Mesendoderm (in vitro differentiated cells): ENCODE results near the gene VASN.

ENCODE experiments used
- DNase-seq: peaks from one replicate; pipeline ENCODE4 v3.0.0; 2013
- H2AK5ac ChIP-seq: 2 replicates; pipeline ENCODE4 v1.6.1; 2013; ENCODE audit warnings: low read length, inconsistent platforms
- H2BK120ac ChIP-seq: 2 replicates; pipeline ENCODE4 v1.6.1; 2013; ENCODE audit warnings: low read depth, mild to moderate bottlenecking, low read length, moderate library complexity, mixed read lengths
- H2BK15ac ChIP-seq: replicated peaks from 2 replicates; pipeline ENCODE4 v1.6.1; 2013; ENCODE audit warnings: low read depth, mild to moderate bottlenecking, moderate library complexity
- H2BK5ac ChIP-seq: 2 replicates; pipeline ENCODE4 v1.6.1; 2013; ENCODE audit warnings: low read length, inconsistent platforms
- H3K18ac ChIP-seq: 2 replicates; pipeline ENCODE4 v1.6.1; 2013; ENCODE audit warnings: mild to moderate bottlenecking, low read length, mixed read lengths
- H3K23ac ChIP-seq: one replicate; pipeline ENCODE4 v1.6.1; 2013; ENCODE audit warnings: low read length
- H3K27ac ChIP-seq: 2 replicates; pipeline ENCODE4 v1.5.1; 2013; ENCODE audit warnings: low read depth, mild to moderate bottlenecking, inconsistent platforms, low read length, moderate library complexity
- H3K27me3 ChIP-seq: 2 replicates; pipeline ENCODE4 v1.6.1; 2013; ENCODE audit warnings: low read length, control low read depth, mild to moderate bottlenecking, inconsistent platforms; ENCODE audit not compliant: insufficient read depth, poor library complexity
- H3K36me3 ChIP-seq: 2 replicates; pipeline ENCODE4 v1.6.1; 2013; ENCODE audit warnings: low read length, inconsistent platforms; ENCODE audit not compliant: control insufficient read depth, insufficient read depth
- H3K4ac ChIP-seq: one replicate; pipeline ENCODE4 v1.6.1; 2013; ENCODE audit warnings: low read depth, mild to moderate bottlenecking, low read length, moderate library complexity
- H3K4me1 ChIP-seq: 2 replicates; pipeline ENCODE4 v1.6.1; 2013; ENCODE audit warnings: low read depth, low read length, inconsistent platforms; ENCODE audit not compliant: control insufficient read depth
- H3K4me2 ChIP-seq: 2 replicates; pipeline ENCODE4 v1.6.1; 2013; ENCODE audit warnings: low read length
- H3K4me3 ChIP-seq: 2 replicates; pipeline ENCODE4 v1.5.1; 2013; ENCODE audit warnings: mild to moderate bottlenecking, low read length
- H3K56ac ChIP-seq: one replicate; pipeline ENCODE4 v1.6.1; 2013; ENCODE audit warnings: low read length
- H3K79me1 ChIP-seq: 2 replicates; pipeline ENCODE4 v1.6.1; 2013; ENCODE audit warnings: low read length, inconsistent platforms
- H3K79me2 ChIP-seq: 2 replicates; pipeline ENCODE4 v1.6.1; 2013; ENCODE audit warnings: mild to moderate bottlenecking, low read length; ENCODE audit not compliant: control insufficient read depth, insufficient read depth
- H3K9ac ChIP-seq: 2 replicates; pipeline ENCODE4 v1.6.1; 2013; ENCODE audit warnings: low read length, inconsistent platforms
- H4K5ac ChIP-seq: one replicate; pipeline ENCODE4 v1.6.1; 2013; ENCODE audit warnings: low read length
- H4K8ac ChIP-seq: one replicate; pipeline ENCODE4 v1.6.1; 2013; ENCODE audit warnings: low read depth, mild to moderate bottlenecking, control low read depth, low read length, moderate library complexity
- WGBS: extraction: QIAGEN DNeasy Blood & Tissue Kit; methylation state at CpG from one replicate; pipeline ENCODE4 v1.1.7; 2013; ENCODE audit warnings: low lambda C conversion rate, missing lambda C conversion rate; ENCODE audit not compliant: insufficient coverage; ENCODE audit errors: extremely low coverage; 5-methylcytosine and 5-hydroxymethylcytosine counted together

VASN gene

DNA sequence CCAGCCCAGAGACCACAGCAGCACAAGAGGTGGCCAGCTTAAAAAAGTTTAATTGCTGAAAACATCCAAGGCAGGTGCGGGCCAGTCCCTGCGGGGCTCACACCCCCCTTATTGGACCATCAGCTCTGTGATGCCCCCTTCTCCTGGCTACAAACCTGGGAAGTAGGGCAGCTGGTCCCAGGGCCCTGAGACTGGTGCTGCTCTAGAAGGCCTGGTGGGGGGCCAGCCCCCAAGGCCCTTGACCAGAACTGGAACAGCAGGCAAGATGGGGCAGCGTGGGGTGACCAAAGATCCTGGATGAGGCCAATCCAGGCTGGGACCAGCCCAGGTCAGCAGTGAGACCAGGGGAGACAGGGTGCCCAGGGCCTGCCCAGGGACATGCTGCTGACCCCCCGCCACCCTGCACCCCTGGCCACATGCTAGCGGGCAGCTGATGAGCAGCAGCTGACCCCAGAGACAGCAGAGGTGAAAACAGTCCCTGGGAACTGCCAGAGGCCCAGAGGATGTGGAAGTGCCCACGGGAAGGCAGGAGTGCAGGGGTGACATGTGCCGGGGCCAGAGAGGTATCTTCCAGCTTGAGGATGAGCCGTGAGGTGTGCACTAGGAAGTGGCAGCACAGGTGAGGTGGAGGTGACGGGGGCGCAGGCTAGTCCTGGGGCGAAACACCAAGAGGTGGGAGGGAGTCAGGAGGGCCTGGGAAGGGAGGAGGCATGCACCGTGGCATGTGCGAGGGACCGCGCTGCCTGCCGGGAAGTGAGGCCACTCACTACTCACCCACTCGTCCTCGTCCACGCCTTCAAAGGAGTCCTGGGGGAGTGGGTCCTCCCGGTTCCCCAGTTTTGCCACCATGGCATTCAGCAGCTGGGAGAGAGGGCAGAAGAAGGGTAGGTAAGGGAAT lies 16.9 kb upstream of the VASN start:
- H3K18ac ChIP-seq, result no peak overlapping the region
- WGBS, result no CpG with 5 or more reads among the region's 20 CpGs
- no peak overlapping the region for H3K23ac ChIP-seq
- no peak overlapping the region for H2AK5ac ChIP-seq
- peaks cover 10% of the 10 kb centered on the region for H3K79me2 ChIP-seq
- DNase-seq, result no peak
- H3K4me1 ChIP-seq, result no peaks in the 10 kb centered on the region
- no peak overlapping the region for H3K9ac ChIP-seq
- no peaks in the 10 kb centered on the region for H3K36me3 ChIP-seq
- no peak overlapping the region for H2BK5ac ChIP-seq
- peaks cover 2% of the 10 kb centered on the region for H3K79me1 ChIP-seq
- no peak overlapping the region for H3K4ac ChIP-seq
- no peak overlapping the region for H4K8ac ChIP-seq
- H4K5ac ChIP-seq, result no peak overlapping the region
- H3K4me3 ChIP-seq, result no peak overlapping the region
- H3K4me2 ChIP-seq, result no peak overlapping the region
- no peak overlapping the region for H2BK120ac ChIP-seq
- no peaks in the 10 kb centered on the region for H3K27me3 ChIP-seq
- H3K27ac ChIP-seq, result no peak overlapping the region
- H3K56ac ChIP-seq, result no peak overlapping the region
- H2BK15ac ChIP-seq, result no peak overlapping the region

GRCh38 chr16:4356820-4357219 lies 14.8 kb upstream of the VASN start:
- DNase-seq, result no peak
- H3K4me3 ChIP-seq, result no peak overlapping the region
- H3K4me1 ChIP-seq, result no peaks in the 10 kb centered on the region
- H3K4ac ChIP-seq, result no peak overlapping the region
- no peak overlapping the region for H2BK15ac ChIP-seq
- no peak overlapping the region for H2BK120ac ChIP-seq
- H3K79me2 ChIP-seq, result no peaks in the 10 kb centered on the region
- WGBS, result no CpG with 5 or more reads among the region's 7 CpGs
- no peak overlapping the region for H2BK5ac ChIP-seq
- no peak overlapping the region for H3K56ac ChIP-seq
- H3K23ac ChIP-seq, result no peak overlapping the region
- no peak overlapping the region for H3K27ac ChIP-seq
- no peak overlapping the region for H4K5ac ChIP-seq
- no peak overlapping the region for H4K8ac ChIP-seq
- no peak overlapping the region for H2AK5ac ChIP-seq
- no peaks in the 10 kb centered on the region for H3K36me3 ChIP-seq
- no peaks in the 10 kb centered on the region for H3K27me3 ChIP-seq
- no peak overlapping the region for H3K9ac ChIP-seq
- H3K4me2 ChIP-seq, result no peak overlapping the region
- H3K18ac ChIP-seq, result no peak overlapping the region
- no peaks in the 10 kb centered on the region for H3K79me1 ChIP-seq

DNA sequence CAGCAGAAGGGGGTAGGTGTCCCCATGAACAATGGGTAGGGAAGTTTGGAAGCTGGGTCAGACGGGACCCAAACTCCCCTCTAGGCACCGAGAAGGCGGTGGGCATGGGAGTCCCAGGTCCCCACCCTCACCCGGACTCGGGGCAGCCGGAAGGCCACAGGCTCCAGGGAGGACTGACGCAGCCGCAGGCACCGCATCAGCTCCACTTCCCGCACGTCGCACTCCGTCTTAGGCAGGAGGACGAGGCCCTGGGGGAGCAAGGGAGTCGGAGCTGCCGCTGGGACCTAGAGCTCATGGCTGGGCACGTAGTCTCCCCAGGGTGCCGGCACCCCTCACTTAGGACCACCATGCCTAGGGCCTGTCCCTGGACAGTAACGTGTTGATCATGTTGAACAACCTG lies 13.4 kb upstream of the VASN start:
- Histone ChIP-seq H3K36me3 (no peaks in the 10 kb centered on the region), H3K18ac (no peak overlapping the region), H2BK120ac (no peak overlapping the region), H3K56ac (no peak overlapping the region), H2BK5ac (no peak overlapping the region), H3K79me2 (no peaks in the 10 kb centered on the region), H2AK5ac (no peak overlapping the region), H2BK15ac (no peak overlapping the region), H4K8ac (no peak overlapping the region), H3K23ac (no peak overlapping the region), H3K4me3 (no peak overlapping the region), H3K4me2 (no peak overlapping the region), H4K5ac (no peak overlapping the region), H3K9ac (no peak overlapping the region), H3K4ac (no peak overlapping the region), H3K79me1 (no peaks in the 10 kb centered on the region), H3K27ac (no peak overlapping the region), H3K27me3 (no peaks in the 10 kb centered on the region), H3K4me1 (no peaks in the 10 kb centered on the region)
- no peak for DNase-seq
- WGBS, result no CpG with 5 or more reads among the region's 19 CpGs

DNA sequence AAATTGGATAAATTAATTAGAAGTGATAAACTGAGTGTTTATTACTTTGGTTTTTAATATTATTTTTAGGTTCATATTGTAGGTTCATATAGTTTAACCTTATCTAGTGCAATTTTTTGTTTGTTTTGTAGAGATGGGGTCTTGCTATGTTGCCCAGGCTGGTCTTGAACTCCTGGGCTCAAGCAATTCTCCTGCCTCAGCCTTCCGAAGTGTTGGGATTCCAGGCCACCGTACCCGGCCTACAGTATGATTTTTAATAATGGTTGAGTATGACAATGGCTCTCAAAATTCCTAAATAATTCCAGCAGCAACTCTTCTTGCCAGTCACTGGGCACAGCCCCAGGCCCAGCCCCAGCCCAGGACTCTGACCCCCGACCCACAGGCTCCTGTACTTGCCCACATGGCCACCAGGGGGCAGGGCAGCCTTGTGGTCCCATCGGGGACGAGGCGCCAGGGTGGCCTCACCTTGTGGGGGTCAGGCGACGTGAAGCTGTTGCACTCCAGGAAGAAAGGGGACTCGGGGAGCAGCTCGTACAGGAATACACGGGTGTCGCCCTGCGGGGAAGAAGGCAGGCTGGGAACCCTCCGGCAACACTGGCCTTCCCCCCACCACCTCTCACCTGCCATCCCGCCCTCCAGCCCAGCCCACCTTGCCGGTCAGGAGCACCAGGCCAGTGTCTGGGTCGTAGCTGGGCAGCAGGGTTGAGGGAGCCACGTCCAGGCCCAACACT lies 12.7 kb upstream of the VASN start:
- Histone ChIP-seq H3K23ac (no peak overlapping the region), H3K4me3 (no peak overlapping the region), H4K8ac (no peak overlapping the region), H2BK15ac (no peak overlapping the region), H3K18ac (no peak overlapping the region), H3K4me2 (no peak overlapping the region), H3K4ac (no peak overlapping the region), H3K79me1 (no peaks in the 10 kb centered on the region), H3K27ac (no peak overlapping the region), H4K5ac (no peak overlapping the region), H3K79me2 (no peaks in the 10 kb centered on the region), H3K56ac (peak overlapping the region; percentile 34), H3K4me1 (no peaks in the 10 kb centered on the region), H2BK120ac (no peak overlapping the region), H3K27me3 (no peaks in the 10 kb centered on the region), H2AK5ac (no peak overlapping the region), H3K9ac (no peak overlapping the region), H2BK5ac (no peak overlapping the region), H3K36me3 (no peaks in the 10 kb centered on the region)
- DNase-seq, result peak; percentile 64
- WGBS, result no CpG with 5 or more reads among the region's 19 CpGs

DNA sequence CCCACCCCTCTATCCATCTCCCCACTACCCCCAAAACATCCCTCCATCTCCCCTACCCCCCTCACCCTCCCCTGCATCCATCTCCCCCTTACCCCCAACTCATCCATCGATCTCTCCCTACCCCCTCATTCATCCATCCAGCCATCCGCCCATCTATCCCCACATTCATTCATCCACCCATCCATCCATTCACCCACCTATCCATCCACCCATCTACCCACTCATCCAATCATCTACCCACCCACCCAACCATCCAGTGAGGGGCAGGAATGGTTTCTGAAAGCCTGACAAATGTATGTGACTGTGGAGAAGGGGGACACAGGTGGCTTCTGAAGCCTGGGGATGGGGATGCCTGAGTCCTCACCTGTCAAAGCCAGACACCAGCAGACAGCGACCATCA lies 11.7 kb upstream of the VASN start:
- H3K4ac ChIP-seq, result no peak overlapping the region
- H3K36me3 ChIP-seq, result no peaks in the 10 kb centered on the region
- no peak overlapping the region for H4K8ac ChIP-seq
- H2AK5ac ChIP-seq, result no peak overlapping the region
- H3K9ac ChIP-seq, result no peak overlapping the region
- no peaks in the 10 kb centered on the region for H3K27me3 ChIP-seq
- no peak overlapping the region for H4K5ac ChIP-seq
- no peak overlapping the region for H3K4me3 ChIP-seq
- no peaks in the 10 kb centered on the region for H3K79me1 ChIP-seq
- no peak overlapping the region for H3K56ac ChIP-seq
- H2BK120ac ChIP-seq, result no peak overlapping the region
- no peak overlapping the region for H3K4me2 ChIP-seq
- DNase-seq, result no peak
- WGBS, result 100% methylated on average over 2 of the region's 3 CpGs
- no peaks in the 10 kb centered on the region for H3K79me2 ChIP-seq
- no peak overlapping the region for H2BK5ac ChIP-seq
- no peak overlapping the region for H3K27ac ChIP-seq
- H2BK15ac ChIP-seq, result no peak overlapping the region
- no peak overlapping the region for H3K18ac ChIP-seq
- H3K4me1 ChIP-seq, result no peaks in the 10 kb centered on the region
- no peak overlapping the region for H3K23ac ChIP-seq
